Peyer's patch (tissue), 4 donors: ENCODE data around the gene P2RX7.

ENCODE experiments used
- CTCF ChIP-seq, 6 experiments: fragments of 450-650 bp in 4 of 6; fragments of 200-600 bp in 2 of 6; sonication (generic) in 1 of 6; IDR thresholded peaks; one replicate each; pipeline ENCODE4 v1.5.1; 2017 to 2019; ENCODE audit warnings: antibody characterized with exemption in 6 of 6, mild to moderate bottlenecking in 3 of 6, moderate library complexity in 1 of 6
- POLR2A ChIP-seq, 2 donors: fragments of 450-650 bp; IDR thresholded peaks; one replicate each; pipeline ENCODE4 v1.5.1; 2017; ENCODE audit warnings: antibody characterized with exemption in 2 of 2, mild to moderate bottlenecking in 2 of 2, moderate library complexity in 2 of 2

- no peak for TF ChIP-seq CTCF (IDR thresholded peaks at IDR 0.05)
- no peak for TF ChIP-seq POLR2A (IDR thresholded peaks at IDR 0.05)
Observed at GRCh38 chr12:121135320-121135719, 2.6 kb downstream of the P2RX7 start.
